ENCODE data around the gene ARVCF.

DNA sequence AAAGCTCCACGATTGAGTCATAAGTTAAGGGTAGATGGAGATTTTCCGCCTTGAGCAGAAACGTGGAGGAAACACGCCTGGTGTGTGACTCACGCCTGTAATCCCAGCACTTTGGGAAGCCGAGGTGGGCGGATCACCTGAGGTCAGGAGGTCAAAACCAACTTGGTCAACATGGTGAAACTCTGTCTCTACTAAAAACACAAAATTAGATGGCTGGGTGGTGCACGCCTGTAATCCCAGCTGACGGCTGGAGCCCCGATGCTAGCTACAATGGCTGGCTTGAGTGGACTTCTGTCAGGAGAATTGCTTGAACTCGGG, 46.1 kb upstream of the ARVCF start:
- TF ChIP-seq, protein P1, sequence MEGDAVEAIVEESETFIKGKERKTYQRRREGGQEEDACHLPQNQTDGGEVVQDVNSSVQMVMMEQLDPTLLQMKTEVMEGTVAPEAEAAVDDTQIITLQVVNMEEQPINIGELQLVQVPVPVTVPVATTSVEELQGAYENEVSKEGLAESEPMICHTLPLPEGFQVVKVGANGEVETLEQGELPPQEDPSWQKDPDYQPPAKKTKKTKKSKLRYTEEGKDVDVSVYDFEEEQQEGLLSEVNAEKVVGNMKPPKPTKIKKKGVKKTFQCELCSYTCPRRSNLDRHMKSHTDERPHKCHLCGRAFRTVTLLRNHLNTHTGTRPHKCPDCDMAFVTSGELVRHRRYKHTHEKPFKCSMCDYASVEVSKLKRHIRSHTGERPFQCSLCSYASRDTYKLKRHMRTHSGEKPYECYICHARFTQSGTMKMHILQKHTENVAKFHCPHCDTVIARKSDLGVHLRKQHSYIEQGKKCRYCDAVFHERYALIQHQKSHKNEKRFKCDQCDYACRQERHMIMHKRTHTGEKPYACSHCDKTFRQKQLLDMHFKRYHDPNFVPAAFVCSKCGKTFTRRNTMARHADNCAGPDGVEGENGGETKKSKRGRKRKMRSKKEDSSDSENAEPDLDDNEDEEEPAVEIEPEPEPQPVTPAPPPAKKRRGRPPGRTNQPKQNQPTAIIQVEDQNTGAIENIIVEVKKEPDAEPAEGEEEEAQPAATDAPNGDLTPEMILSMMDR (IDR thresholded peaks at IDR 0.05) = no peak
- TF ChIP-seq POLR2A (IDR thresholded peaks at IDR 0.05) = no peak
- no peak for TF ChIP-seq EP300 (IDR thresholded peaks at IDR 0.05)
